ENCODE measurements around the gene FAM76B.

- TF ChIP-seq POLR2A (IDR thresholded peaks at IDR 0.05), result no peak
- TF ChIP-seq CTCF (IDR thresholded peaks at IDR 0.05), result no peak
Observed at GRCh38 chr11:95816037-95816436, 26.5 kb upstream of the FAM76B start.

All from upper lobe of left lung (tissue), 4 donors.